GM18868 (cell line): ENCODE data around the gene TARBP1.

Experiments used
- ATAC-seq: cut with Tn5 transposase; IDR thresholded peaks from one replicate; pipeline ENCODE4 v1.9.1; 2021; ENCODE audit warnings: mild to moderate bottlenecking, moderate library complexity; ENCODE audit not compliant: unreplicated experiment

Gene TARBP1

GRCh38 chr1:234488054-234489006 is 9.4 kb upstream of the TARBP1 start:
- peak; percentile 78 for ATAC-seq

- ATAC-seq, result no peak
Measured at GRCh38 chr1:234486858-234487840, 8.2 kb upstream of the TARBP1 start.

DNA sequence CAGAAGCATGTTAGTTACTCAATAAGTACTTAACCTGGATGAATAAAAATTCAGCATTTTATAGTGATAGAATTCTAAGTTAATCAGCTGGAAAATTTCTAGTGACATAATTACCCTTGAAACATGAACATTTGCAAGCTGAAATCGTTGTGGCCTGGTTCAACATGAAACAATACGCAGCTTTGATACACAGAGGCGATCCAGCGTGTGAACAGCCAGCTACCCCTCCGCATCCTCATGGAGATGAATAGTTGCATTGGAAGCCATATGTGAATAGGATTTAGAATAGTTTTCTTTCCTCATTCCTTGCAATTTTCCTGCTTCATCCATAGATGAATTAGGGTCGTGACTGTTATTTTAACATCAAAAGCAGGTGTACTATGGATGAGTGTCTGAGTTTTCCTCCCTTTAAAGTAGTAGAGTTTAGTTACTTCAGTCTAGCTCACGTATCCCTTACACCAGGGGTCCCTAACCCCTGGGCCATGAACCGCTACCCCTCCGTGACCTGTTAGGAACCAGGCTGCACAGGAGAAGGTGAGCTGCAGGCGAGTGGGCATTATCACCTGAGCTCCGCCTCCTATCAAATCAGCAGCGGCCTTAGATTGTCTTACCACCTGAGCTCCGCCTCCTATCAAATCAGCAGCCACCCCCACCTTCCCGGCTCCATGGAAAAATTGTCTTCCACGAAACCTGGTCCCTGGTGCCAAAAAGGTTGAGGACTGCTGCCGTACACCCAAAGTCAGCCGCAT is 6.2 kb upstream of the TARBP1 start:
- ATAC-seq, result no peak

- no peak for ATAC-seq
Measured at GRCh38 chr1:234484218-234484617, 5.2 kb upstream of the TARBP1 start.

DNA sequence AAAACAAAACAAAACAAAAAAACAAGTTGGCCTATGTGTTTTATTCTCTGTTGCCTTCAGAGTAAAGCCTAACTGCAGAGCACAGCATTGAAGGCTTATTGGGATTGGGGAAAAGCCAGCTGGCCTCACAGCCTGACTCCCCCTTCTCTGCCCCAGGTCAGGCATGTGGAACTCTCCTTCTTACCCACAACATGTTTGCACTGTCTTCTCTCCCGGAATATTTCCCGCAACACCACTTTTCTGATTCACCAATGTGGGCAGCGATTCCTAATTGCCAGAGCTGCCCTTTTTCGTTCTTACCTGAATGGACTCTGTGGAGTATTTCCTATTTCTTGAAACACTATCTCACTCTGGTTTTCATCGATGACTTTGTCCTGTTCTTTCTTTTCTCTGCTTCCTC is 2.8 kb upstream of the TARBP1 start:
- ATAC-seq, result no peak

DNA sequence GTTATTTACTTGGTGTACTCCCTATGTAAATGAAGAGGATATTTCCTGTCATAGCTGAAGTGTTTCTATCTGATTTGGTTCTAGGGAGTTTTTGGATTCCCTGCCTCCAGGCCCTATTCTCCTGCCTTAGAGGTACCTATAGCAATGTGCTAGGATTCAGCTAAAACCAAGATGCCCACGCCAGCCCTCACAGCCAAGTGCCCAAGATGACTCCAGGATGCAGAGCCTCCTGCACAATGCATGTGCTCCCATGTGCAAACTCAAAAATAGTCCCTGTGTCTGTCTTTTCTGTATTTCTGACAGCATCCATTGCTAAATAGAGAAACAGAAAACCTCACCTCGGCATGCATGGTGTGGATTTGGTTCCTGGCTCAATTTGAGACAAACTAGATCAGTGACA is 887 bp upstream of the TARBP1 start:
- no peak for ATAC-seq

- no peak for ATAC-seq
Measured at GRCh38 chr1:234479310-234479559, 256 bp upstream of the TARBP1 start.

DNA sequence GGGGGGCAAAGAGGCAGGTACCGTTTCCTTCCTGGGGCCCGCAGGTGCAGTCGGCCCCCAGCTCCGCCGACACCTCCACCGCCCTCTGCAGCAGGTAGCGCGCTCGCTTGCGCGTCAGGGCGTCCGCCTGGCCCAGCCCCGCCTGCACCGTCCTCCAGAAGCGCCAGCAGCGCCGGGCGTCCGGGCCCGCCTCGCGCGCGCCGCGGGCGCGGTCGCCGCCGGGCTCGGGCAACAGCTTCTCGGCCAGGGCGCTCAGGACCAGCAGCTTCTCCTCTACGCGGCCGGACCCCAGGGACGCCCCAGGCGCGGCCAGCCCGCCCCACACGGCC is 863 bp downstream of the TARBP1 start:
- ATAC-seq, result peak; percentile 59

- ATAC-seq, result no peak
Measured at GRCh38 chr1:234477386-234478151, 1.4 kb downstream of the TARBP1 start.

DNA sequence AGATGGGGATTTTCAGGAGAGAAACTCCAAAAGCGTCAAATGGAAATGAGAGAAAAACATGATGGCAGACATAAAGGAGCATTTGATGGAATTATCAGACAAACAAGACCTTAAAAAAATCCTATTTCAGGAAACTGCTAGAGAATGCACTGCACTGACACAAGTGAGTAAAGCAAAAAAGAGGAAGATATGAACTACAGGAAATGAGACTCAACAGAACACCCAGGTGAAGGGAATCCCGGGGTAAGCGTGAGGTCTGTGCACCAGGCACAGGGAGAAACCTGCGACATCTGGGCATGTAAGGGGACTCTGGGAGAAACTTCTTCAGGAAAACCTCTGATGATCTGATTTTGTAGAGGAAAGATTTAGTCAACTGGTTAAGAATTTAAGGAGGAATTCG is 2.8 kb downstream of the TARBP1 start:
- no peak for ATAC-seq

DNA sequence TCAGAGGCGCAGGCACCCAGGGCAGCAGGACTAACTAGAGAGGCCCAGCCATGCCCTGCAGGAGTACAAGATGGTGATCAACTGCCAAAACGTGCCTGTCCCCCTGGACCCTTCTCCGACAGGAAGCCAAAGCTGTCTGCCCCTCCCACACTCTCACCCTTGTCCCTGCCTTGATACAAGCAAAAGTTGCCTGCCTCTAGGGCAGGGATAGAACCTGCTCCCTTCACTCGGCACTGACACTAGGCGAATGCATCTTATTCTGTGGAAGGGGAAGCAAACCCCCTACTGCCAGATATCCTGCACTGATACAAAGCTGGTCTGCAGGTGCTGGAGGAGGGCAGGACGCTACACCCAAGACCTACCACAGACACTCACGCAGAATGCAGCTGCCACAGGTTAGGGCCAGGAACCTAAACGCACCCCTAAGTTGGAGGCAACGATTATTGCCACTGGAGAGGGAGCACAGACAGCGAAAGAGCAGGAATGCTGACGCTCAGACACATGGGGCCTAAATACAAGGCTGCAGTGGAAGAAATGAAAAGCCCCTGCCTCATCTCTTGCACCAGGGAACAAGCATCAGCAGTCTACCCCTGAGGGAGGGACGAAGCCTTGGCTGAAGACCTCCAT is 3.7 kb downstream of the TARBP1 start:
- ATAC-seq, result no peak

GRCh38 chr1:234474375-234474774 is 4.6 kb downstream of the TARBP1 start:
- no peak for ATAC-seq

DNA sequence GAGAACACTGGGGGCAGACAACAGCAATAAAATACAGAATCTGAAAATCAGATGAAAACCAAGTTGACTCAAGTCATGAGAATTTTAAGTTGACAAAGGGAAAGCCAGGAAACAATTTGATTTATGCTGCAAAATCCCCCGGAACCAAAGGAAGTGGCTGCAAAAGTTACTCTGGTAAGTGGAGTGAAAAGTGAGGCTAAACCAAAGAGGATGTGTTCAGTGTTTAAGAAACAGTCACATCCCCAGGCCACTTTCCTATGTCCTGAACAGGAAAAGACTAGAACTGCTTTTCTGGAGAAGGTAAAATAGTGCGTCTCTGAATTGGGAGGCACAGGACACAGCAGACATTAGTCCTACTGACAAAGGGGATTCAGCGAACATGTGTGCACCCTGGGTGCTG is 5.9 kb downstream of the TARBP1 start:
- ATAC-seq, result no peak

DNA sequence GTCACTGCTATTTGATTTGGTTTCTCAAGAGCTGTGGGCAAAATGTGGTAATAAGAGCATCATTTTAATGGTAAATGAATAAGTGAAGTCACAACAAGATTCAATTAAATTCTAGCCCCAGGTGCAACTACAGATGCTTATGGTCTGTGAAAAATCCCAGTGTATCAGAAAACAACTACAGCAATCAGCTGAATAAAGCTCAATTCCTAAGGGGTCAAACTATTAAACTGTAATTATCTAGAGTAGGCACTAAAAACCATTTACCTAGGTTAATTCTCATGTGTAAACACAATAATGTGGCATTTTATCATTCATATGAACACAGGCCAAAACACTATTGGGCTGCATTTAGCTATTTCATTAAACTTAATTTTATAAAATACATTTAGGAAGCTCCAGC is 9.6 kb downstream of the TARBP1 start:
- no peak for ATAC-seq

DNA sequence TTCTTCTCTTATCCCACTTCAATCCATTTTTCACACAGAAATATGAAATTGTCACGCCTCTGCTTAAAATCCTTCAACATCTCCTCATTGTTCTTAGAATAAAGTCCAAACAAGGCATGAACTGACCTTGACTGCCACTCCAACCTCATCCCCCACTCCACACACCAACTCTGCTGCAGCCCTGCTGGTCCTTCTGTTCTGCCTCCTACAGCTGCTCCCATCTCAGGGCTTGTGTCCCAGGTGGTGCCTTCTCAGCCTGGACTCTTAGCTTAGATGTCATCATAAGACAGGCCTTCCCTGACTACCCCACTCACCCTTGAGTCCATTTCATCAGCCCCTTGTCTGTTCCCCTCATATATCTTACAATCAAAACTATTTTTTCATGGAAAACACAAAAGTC is 10.4 kb downstream of the TARBP1 start:
- ATAC-seq, result no peak

DNA sequence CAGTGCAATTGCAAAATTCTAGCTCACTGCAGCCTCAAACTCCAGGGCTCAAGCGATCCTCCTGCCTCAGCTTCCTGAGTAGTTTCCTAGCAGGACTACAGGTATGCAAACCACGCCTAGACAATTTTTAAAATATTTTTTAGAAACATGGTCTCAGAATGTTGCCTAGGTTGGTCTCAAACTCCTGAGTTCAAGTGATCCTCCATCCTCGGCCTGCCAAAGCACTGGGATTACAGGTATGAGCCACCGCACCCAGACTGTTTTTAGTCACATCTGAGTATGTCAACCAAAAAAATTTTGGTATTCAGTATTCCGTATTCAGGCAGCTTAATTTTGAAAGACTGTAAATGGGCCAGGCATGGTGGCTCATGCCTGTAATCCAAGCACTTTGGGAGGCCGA is 11.2 kb downstream of the TARBP1 start:
- ATAC-seq, result no peak

- no peak for ATAC-seq
Measured at GRCh38 chr1:234466945-234467344, 12.0 kb downstream of the TARBP1 start.

DNA sequence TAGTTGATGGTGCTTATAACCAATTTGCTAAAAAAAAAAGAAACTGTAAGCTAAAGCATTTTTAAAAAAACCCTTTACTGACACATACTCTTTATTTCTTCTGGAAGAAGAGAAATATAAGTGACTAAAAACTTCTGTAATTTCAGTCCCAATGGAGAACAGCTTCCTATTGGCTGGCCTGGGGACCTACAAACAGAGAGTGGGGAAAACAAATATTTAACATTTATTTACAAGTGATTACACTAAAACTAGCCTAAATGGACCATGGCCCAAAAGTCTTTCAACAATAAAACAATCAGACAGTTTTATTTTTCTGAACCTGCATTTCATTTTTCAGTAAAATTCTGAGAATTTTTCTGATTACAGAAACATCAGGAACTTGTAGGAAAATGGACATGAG is 15.2 kb downstream of the TARBP1 start:
- ATAC-seq, result no peak

- ATAC-seq, result no peak
Measured at GRCh38 chr1:234460652-234461051, 18.3 kb downstream of the TARBP1 start.

DNA sequence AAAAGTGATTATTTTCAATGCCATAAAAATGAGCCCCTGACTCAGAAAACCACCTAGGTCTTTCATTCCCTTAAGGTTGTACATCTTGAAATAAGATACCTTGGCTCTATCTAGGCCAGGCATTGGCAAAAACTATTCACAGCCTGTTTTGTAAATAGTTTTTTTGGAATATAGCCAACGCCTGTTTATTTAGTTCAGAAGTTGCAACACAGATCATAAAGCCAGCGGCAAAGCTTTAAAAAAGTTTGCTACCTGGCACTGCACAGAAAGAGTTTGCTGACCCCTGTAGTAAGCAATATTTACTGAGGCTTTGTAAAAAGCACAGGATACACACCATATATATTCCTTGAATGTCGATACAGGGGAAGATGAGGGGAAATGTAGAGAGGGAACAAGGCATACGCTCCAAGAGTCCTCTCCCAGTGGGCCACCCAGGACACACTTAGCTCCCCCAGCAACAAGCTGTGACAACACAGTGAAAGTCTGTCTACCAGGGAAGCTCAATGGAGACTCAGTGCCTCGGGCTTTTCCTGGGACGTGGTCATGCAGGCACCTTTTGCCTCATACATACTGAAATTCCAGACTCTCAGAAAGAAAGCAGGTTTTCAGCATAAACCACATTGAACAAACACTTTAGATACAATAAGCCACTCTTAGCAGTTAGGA is 20.5 kb downstream of the TARBP1 start:
- ATAC-seq, result no peak
